Thyroid gland (tissue), 4 donors: ENCODE results near the gene DGKH. TPM values are rescaled to one million over a fixed set of nuclear protein-coding genes. Genes with fewer than 3 reads are reported as not detected.
"Not testable (repeated sequence)": the region's sequence is repeated elsewhere in the genome, so short reads cannot be mapped to it uniquely, and the experiment has no call there.

ENCODE experiments used
- DNase-seq, 2 donors: peaks; one replicate each; pipeline ENCODE4 v3.0.0-alpha.2; 2019
- H3K27ac ChIP-seq, 3 donors: fragments of 200-600 bp; sonication (generic); 1 replicate in 2 of 3; 2 replicates in 1 of 3; pipeline ENCODE4 v1.5.1; 2016 to 2019; ENCODE audit warnings: mild to moderate bottlenecking in 1 of 3, moderate library complexity in 1 of 3
- H3K27me3 ChIP-seq: fragments of 200-600 bp; sonication (generic); one replicate; pipeline ENCODE4 v1.5.1; 2019
- H3K36me3 ChIP-seq, 2 donors: fragments of 200-600 bp; sonication (generic); one replicate each; pipeline ENCODE4 v1.5.1; 2016 to 2019
- H3K4me1 ChIP-seq, 2 donors: fragments of 200-600 bp; sonication (generic); one replicate each; pipeline ENCODE4 v1.5.1; 2017 to 2019
- H3K4me3 ChIP-seq, 3 donors: fragments of 200-600 bp; sonication (generic); replicated peaks in 1 of 3; 1 replicate in 2 of 3; 2 replicates in 1 of 3; pipeline ENCODE4 v1.5.1; 2016; ENCODE audit warnings: mild to moderate bottlenecking in 1 of 3
- H3K9me3 ChIP-seq: fragments of 200-600 bp; sonication (generic); one replicate; pipeline ENCODE4 v1.5.1; 2017
- CTCF ChIP-seq, 6 experiments: fragments of 200-600 bp in 3 of 6; fragments of 450-650 bp in 3 of 6; sonication (generic) in 3 of 6; IDR thresholded peaks; one replicate each; pipeline ENCODE4 v1.5.1; 2016 to 2019; ENCODE audit warnings: antibody characterized with exemption in 6 of 6, mild to moderate bottlenecking in 2 of 6, inconsistent platforms in 1 of 6, moderate library complexity in 1 of 6
- POLR2A ChIP-seq, 2 donors: fragments of 450-650 bp; IDR thresholded peaks; one replicate each; pipeline ENCODE4 v1.6.1; 2017; ENCODE audit warnings: antibody characterized with exemption in 2 of 2, mild to moderate bottlenecking in 2 of 2, moderate library complexity in 1 of 2
- WGBS, 2 donors: methylation state at CpG; one replicate each; pipeline ENCODE4 v1.1.5; 2017; 5-methylcytosine and 5-hydroxymethylcytosine counted together
- intact Hi-C: fragments of 100-400 bp; cut with DNase I; formaldehyde crosslinking; loops from one replicate; pipeline ENCODE4 v1.15.1; 2023
- total RNA-seq, 4 donors: library from RNA; depleted of rRNA; stranded (reverse); fragments of >200 nt; gene quantifications; one replicate each; pipeline ENCODE4 v1.2.3, GENCODE V29; 2016

Gene DGKH
- total RNA-seq, 4 donors from 2014 or later = 7.9 to 15.9 (median 12.4) TPM

- Histone ChIP-seq H3K4me1 (no peaks in the 10 kb centered on the region), H3K27ac (no peak overlapping the region), H3K27me3 (no peaks in the 10 kb centered on the region), H3K36me3 (peaks cover 0 to 3% of the 10 kb centered on the region in 2 donors), H3K9me3 (no peaks in the 10 kb centered on the region), H3K4me3 (no peak overlapping the region)
- intact Hi-C loops = no loop called here
- DNase-seq = no peak
- 86 to 87% methylated on average over 3 of the region's 3 CpGs for WGBS, 2 donors
- TF ChIP-seq CTCF (IDR thresholded peaks at IDR 0.05) (no peak), POLR2A (IDR thresholded peaks at IDR 0.05) (no peak)
These were observed 105.0 kb downstream of the DGKH start for GRCh38 chr13:42153199-42154113.

- no peak for DNase-seq
- Histone ChIP-seq H3K27me3 (no peaks in the 10 kb centered on the region), H3K27ac (no peak overlapping the region), H3K36me3 (peaks cover 0 to 3% of the 10 kb centered on the region in 2 donors), H3K9me3 (no peaks in the 10 kb centered on the region), H3K4me3 (no peak overlapping the region), H3K4me1 (no peaks in the 10 kb centered on the region)
- TF ChIP-seq POLR2A (IDR thresholded peaks at IDR 0.05) (no peak), CTCF (IDR thresholded peaks at IDR 0.05) (no peak)
- intact Hi-C loops = no loop called here
- 90% methylated on average over 3 of the region's 3 CpGs for WGBS, 2 donors
These were observed 106.8 kb downstream of the DGKH start for GRCh38 chr13:42155251-42155650.

- 95 to 98% methylated on average over 2 of the region's 2 CpGs for WGBS, 2 donors
- H3K36me3 ChIP-seq, H3K4me1 ChIP-seq, H3K27me3 ChIP-seq, DNase-seq, H3K4me3 ChIP-seq, H3K9me3 ChIP-seq, H3K27ac ChIP-seq, intact Hi-C loops: not testable (repeated sequence)
These were observed 114.9 kb downstream of the DGKH start for GRCh38 chr13:42163338-42163737.

- H3K9me3 ChIP-seq, H3K27ac ChIP-seq, H3K4me1 ChIP-seq, H3K36me3 ChIP-seq, H3K4me3 ChIP-seq, H3K27me3 ChIP-seq, intact Hi-C loops, DNase-seq: not testable (repeated sequence)
These were observed 115.5 kb downstream of the DGKH start for GRCh38 chr13:42163910-42164309.

- no peaks in the 10 kb centered on the region for H3K4me1 ChIP-seq
- no peaks in the 10 kb centered on the region for H3K27me3 ChIP-seq
- no peak for DNase-seq
- no peak overlapping the region for H3K27ac ChIP-seq
- no peaks in the 10 kb centered on the region for H3K9me3 ChIP-seq
- no peak overlapping the region for H3K4me3 ChIP-seq
- 96 to 98% methylated on average over 3 of the region's 3 CpGs for WGBS, 2 donors
- TF ChIP-seq CTCF (IDR thresholded peaks at IDR 0.05) (no peak), POLR2A (IDR thresholded peaks at IDR 0.05) (no peak)
- peaks cover 0 to 5% of the 10 kb centered on the region in 2 donors for H3K36me3 ChIP-seq
- intact Hi-C loops = no loop called here
These were observed 116.2 kb downstream of the DGKH start for GRCh38 chr13:42164557-42165125.

DNA sequence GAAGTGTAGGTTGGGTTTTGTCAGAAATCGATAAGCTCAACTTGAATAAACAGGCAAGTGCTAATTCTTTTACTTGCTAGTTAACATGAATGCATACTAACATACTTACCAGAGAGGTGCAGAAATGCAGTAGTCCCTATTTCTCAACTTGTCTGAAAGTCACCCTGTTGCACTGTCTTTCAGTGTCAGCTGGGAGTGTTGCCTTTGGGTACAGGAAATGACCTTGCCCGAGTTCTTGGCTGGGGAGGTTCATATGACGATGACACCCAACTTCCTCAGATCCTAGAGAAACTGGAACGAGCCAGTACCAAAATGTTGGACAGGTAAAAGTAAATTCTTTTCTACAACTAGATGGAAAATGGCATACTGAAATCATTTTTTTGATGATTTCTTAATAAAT lies 120.0 kb downstream of the DGKH start:
- 80 to 82% methylated on average over 4 of the region's 4 CpGs for WGBS, 2 donors
- no peaks in the 10 kb centered on the region for H3K4me1 ChIP-seq
- no peaks in the 10 kb centered on the region for H3K9me3 ChIP-seq
- H3K27me3 ChIP-seq = no peaks in the 10 kb centered on the region
- no peak for DNase-seq
- no peak overlapping the region for H3K27ac ChIP-seq
- H3K4me3 ChIP-seq = no peak overlapping the region
- intact Hi-C loops = no loop called here
- TF ChIP-seq POLR2A (IDR thresholded peaks at IDR 0.05) = no peak
- TF ChIP-seq CTCF (IDR thresholded peaks at IDR 0.05) = no peak
- H3K36me3 ChIP-seq = peaks cover 0 to 5% of the 10 kb centered on the region in 2 donors
